ENCODE data around the gene MAGED2.

GRCh38 chrX:54758114-54759055, 49.2 kb upstream of the MAGED2 start:
- no peak for TF ChIP-seq POLR2A (IDR thresholded peaks at IDR 0.05; ENCODE audit: low read depth, low read length)
- no peak for TF ChIP-seq MAX (IDR thresholded peaks at IDR 0.05; ENCODE audit: insufficient read depth, insufficient read length)
- no peak for TF ChIP-seq GATA2 (IDR thresholded peaks at IDR 0.05; ENCODE audit: insufficient read depth, insufficient read length, low read depth, low read length)
- TF ChIP-seq CTCF (IDR thresholded peaks at IDR 0.05; ENCODE audit: extremely low read depth in 1 of 2, insufficient read depth in 1 of 2, low read depth in 1 of 2, low read length in 2 of 2) = no peak
- TF ChIP-seq FOS (IDR thresholded peaks at IDR 0.05; ENCODE audit: borderline replicate concordance, insufficient read depth, low read length) = no peak
- TF ChIP-seq POLR2AphosphoS5 (IDR thresholded peaks at IDR 0.05; ENCODE audit: insufficient read depth, low read depth, low read length) = no peak
- no peak for TF ChIP-seq JUN (IDR thresholded peaks at IDR 0.05; ENCODE audit: borderline replicate concordance, insufficient read depth, insufficient read length, low read depth)
- TF ChIP-seq MYC (IDR thresholded peaks at IDR 0.05; ENCODE audit: low read depth, low read length) = no peak
- no peak for TF ChIP-seq EZH2 (IDR thresholded peaks at IDR 0.05; ENCODE audit: borderline replicate concordance, low read depth, low read length, severe bottlenecking)
